Esophagus squamous epithelium (tissue), 5 donors: ENCODE measurements around the gene HEBP2. TPM values are rescaled to one million over a fixed set of nuclear protein-coding genes. Genes with fewer than 3 reads are reported as not detected.
"Not testable (repeated sequence)": the region's sequence is repeated elsewhere in the genome, so short reads cannot be mapped to it uniquely, and the experiment has no call there.

ENCODE experiments used
- DNase-seq: peaks from one replicate; lab custom pipeline; 2025; lab: John Stamatoyannopoulos, UW
- H3K27ac ChIP-seq, 4 donors: fragments of 200-600 bp; sonication (generic); one replicate each; pipeline ENCODE4 v1.5.1; 2016 to 2019; ENCODE audit warnings: mild to moderate bottlenecking in 1 of 4
- H3K27me3 ChIP-seq, 4 donors: fragments of 200-600 bp; sonication (generic); 1 replicate in 3 of 4; 2 replicates in 1 of 4; pipeline versions ENCODE4 v1.5.1 to v1.6.0; 2017 to 2021; ENCODE audit warnings: antibody characterized with exemption in 1 of 4
- H3K36me3 ChIP-seq, 3 donors: fragments of 200-600 bp; sonication (generic); one replicate each; pipeline ENCODE4 v1.5.1; 2016 to 2019
- H3K4me1 ChIP-seq, 3 donors: fragments of 200-600 bp; sonication (generic); one replicate each; pipeline ENCODE4 v1.5.1; 2017 to 2019
- H3K4me3 ChIP-seq, 4 donors: fragments of 200-600 bp; sonication (generic); 1 replicate in 3 of 4; 2 replicates in 1 of 4; pipeline ENCODE4 v1.5.1; 2016 to 2019; ENCODE audit warnings: mild to moderate bottlenecking in 2 of 4, moderate library complexity in 1 of 4
- H3K9me3 ChIP-seq, 3 donors: fragments of 200-600 bp; sonication (generic); one replicate each; pipeline ENCODE4 v1.5.1; 2016 to 2019
- POLR2A ChIP-seq, 4 donors: fragments of 450-650 bp; IDR thresholded peaks; one replicate each; pipeline ENCODE4 v1.6.1; 2017; ENCODE audit warnings: antibody characterized with exemption in 4 of 4, mild to moderate bottlenecking in 4 of 4, moderate library complexity in 3 of 4
- WGBS, 2 donors: methylation state at CpG; one replicate each; pipeline ENCODE4 v1.1.5; 2018; 5-methylcytosine and 5-hydroxymethylcytosine counted together
- intact Hi-C: fragments of 100-400 bp; cut with DNase I; formaldehyde crosslinking; loops from one replicate; pipeline ENCODE4 v1.15.0; 2022
- total RNA-seq, 4 donors: library from RNA; depleted of rRNA; stranded (reverse); fragments of >200 nt; gene quantifications; one replicate each; pipeline ENCODE4 v1.1.0, GENCODE V29; 2016
- TF ChIP-seq, protein P1 (sequence below), 6 experiments: fragments of 450-650 bp in 4 of 6; fragments of 200-600 bp in 2 of 6; sonication (generic) in 2 of 6; IDR thresholded peaks; one replicate each; pipeline ENCODE4 v1.5.1; 2016 to 2019; ENCODE audit warnings: antibody characterized with exemption in 6 of 6, mild to moderate bottlenecking in 4 of 6, moderate library complexity in 4 of 6
- donor health status: DM: yes; HTN: yes; CAD: no.

The HEBP2 gene
- total RNA-seq, 4 donors from 2014 or later, result 62.1 to 193 (median 90.8) TPM

DNA sequence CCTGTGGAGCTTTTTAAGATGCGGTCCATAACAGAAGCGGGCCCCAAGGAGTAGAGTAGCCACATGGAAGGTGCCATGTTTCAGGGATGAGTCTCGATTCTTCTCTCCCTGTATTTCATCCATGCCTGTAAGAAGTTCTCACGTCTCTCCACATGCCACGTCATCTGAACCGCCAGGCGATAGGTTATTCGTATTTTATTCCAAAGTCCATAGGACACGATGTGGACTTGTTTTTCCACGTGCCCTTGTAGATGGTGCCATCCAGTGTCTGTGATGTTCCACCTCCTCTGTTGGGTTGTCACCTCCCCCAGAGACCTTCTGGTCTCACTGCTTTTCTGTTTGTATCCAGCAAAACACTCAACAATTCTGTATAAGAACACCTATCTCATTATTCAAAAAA lies 17.6 kb downstream of the HEBP2 start:
- WGBS, 2 donors, result 82 to 95% methylated on average over 10 of the region's 10 CpGs

DNA sequence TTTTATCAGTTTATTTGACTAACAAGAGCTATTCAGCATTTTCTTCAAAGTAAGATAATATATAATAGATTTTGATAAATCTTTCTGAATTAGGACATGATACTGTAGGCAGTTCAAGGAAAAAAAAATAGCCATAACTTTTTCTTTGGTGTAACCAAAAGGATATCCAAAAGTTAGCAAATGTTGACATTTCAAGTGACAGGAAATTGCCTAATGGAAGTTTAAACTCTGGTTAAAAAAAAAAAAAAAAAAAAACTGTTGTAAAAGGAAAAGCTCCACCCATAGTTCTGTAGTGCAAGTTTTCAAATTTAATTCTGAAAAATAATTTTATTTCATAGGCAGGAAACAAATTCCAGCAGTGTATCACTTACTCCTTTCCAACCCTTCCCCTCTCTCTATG lies 18.8 kb downstream of the HEBP2 start:
- Histone ChIP-seq H3K27ac (no peak overlapping the region), H3K27me3 (no peaks in the 10 kb centered on the region), H3K4me1 (peaks cover 0 to 3% (median 0%) of the 10 kb centered on the region in 3 donors), H3K9me3 (no peaks in the 10 kb centered on the region), H3K36me3 (peaks cover 0 to 69% (median 0%) of the 10 kb centered on the region in 3 donors), H3K4me3 (no peak overlapping the region)
- intact Hi-C loops, result no loop called here
- DNase-seq, result no peak
- TF ChIP-seq, protein P1, sequence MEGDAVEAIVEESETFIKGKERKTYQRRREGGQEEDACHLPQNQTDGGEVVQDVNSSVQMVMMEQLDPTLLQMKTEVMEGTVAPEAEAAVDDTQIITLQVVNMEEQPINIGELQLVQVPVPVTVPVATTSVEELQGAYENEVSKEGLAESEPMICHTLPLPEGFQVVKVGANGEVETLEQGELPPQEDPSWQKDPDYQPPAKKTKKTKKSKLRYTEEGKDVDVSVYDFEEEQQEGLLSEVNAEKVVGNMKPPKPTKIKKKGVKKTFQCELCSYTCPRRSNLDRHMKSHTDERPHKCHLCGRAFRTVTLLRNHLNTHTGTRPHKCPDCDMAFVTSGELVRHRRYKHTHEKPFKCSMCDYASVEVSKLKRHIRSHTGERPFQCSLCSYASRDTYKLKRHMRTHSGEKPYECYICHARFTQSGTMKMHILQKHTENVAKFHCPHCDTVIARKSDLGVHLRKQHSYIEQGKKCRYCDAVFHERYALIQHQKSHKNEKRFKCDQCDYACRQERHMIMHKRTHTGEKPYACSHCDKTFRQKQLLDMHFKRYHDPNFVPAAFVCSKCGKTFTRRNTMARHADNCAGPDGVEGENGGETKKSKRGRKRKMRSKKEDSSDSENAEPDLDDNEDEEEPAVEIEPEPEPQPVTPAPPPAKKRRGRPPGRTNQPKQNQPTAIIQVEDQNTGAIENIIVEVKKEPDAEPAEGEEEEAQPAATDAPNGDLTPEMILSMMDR (IDR thresholded peaks at IDR 0.05), result no peak
- TF ChIP-seq POLR2A (IDR thresholded peaks at IDR 0.05), result no peak

More for the DNA sequence above, 17.6 kb downstream of the HEBP2 start:
- H3K4me1 ChIP-seq, result peaks cover 0 to 3% (median 0%) of the 10 kb centered on the region in 3 donors
- H3K27ac ChIP-seq, result no peak overlapping the region
- no peaks in the 10 kb centered on the region for H3K27me3 ChIP-seq
- intact Hi-C loops, result no loop called here
- H3K36me3 ChIP-seq, result peaks cover 0 to 74% (median 0%) of the 10 kb centered on the region in 3 donors
- no peak overlapping the region for H3K4me3 ChIP-seq
- H3K9me3 ChIP-seq, result no peaks in the 10 kb centered on the region
- TF ChIP-seq POLR2A (IDR thresholded peaks at IDR 0.05), result no peak
- TF ChIP-seq, protein P1 (IDR thresholded peaks at IDR 0.05), result no peak
- DNase-seq, result no peak

DNA sequence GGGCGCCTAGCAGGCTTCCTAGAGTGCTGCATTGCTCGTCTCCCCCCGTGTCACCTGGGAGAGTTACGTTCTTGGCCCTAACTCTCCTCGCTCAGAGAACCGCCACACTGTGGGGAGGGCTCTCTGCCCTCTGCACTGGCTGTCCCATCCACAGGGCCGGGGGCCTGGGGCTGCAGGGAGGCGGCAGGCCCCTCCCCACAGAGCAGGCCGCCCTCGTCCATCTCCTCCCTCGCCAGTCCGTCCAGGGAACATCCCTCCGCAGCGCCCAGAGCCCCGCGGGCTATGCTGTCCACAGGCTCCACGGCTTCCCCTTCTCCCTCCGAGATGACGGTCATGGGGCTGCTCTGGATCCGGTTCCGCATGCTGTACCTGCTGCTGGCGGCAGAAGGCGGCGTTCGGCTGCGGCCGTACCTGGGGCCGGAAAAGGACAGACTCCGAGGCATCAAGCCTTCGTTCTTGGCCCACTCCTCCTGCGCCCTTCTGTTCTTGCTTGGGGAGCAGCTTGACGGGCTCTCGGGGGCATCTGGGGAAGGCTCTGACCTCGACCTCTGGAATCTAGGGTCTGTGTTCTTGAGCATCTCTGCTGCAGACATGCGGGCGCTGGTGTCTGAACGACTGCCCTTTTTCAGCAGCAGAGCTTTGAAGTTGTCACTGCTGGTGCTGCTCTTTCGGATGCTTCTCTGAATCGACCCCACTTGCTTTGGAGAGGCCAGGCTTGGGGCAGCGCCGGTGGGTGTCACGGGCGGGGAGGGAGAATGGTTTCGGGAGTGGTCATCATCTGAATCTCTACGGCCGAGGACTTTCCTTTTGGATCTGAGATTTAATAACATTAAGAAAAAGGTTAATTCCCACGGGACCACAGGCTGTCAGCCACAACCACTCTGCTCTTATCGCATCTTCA lies 20.2 kb downstream of the HEBP2 start:
- Histone ChIP-seq H3K4me1 (peaks cover 0 to 6% (median 0%) of the 10 kb centered on the region in 3 donors), H3K36me3 (peaks cover 0 to 68% (median 0%) of the 10 kb centered on the region in 3 donors), H3K27me3 (no peaks in the 10 kb centered on the region), H3K4me3 (no peak overlapping the region), H3K9me3 (no peaks in the 10 kb centered on the region), H3K27ac (no peak overlapping the region)
- TF ChIP-seq, protein P1 (IDR thresholded peaks at IDR 0.05), result no peak
- TF ChIP-seq POLR2A (IDR thresholded peaks at IDR 0.05), result no peak
- intact Hi-C loops, result no loop called here
- WGBS, 2 donors, result 86 to 94% methylated on average over 20 to 23 of the region's 48 CpGs
- no peak for DNase-seq

DNA sequence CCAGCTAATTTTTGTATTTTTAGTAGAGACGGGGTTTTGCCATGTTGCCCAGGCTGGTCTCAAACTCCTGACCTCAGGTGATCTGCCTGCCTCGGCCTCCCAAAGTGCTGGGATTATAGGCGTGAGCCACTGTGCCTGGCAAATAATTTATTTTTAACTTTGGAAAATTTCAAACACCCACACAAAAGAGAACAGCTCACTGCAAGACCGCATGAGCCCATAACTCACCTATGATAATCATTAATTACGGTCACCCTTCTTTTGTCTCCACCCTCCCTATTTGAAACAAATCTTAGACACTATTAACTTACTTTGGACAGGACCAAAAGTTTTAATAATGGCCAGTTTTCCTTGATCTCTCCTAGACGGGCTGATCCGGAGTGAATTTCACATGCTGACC lies 21.2 kb downstream of the HEBP2 start:
- WGBS, 2 donors, result 82 to 86% methylated on average over 6 to 7 of the region's 7 CpGs
- intact Hi-C loops, result not testable (repeated sequence)

DNA sequence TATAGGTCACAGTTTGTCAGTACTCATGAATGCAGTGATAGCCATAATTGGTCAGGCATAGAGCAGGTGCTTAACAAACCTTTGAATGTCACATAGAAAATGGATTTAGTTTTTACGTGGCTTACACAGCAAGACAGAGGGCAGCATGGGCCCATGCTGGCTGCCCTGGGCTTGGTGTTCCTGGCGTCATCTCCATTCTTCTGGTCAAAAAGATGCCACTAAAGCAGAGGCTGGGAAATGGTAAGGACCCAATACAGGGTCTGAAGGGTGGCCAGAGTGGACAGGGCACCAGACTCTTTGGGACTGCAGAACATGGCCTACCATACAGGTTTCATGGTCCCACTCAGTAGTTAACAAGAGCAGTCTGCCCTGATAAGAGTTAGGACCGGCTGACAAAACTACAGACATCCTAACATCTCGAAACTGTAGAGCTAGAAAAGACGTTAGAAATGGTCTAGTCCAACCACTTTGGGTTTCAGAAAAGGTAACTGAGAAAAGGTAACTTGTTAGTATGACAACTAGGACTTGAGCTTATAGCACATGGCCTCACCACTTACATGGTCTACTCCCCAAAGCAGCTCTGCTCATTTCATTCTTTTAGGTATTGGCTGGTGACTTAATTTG lies 22.6 kb downstream of the HEBP2 start:
- no peaks in the 10 kb centered on the region for H3K9me3 ChIP-seq
- intact Hi-C loops, result no loop called here
- H3K27me3 ChIP-seq, result no peaks in the 10 kb centered on the region
- peaks cover 0 to 80% (median 0%) of the 10 kb centered on the region in 3 donors for H3K36me3 ChIP-seq
- H3K27ac ChIP-seq, result no peak overlapping the region
- DNase-seq, result no peak
- TF ChIP-seq POLR2A (IDR thresholded peaks at IDR 0.05), result no peak
- TF ChIP-seq, protein P1 (IDR thresholded peaks at IDR 0.05), result no peak
- H3K4me3 ChIP-seq, result no peak overlapping the region
- peaks cover 0 to 7% (median 0%) of the 10 kb centered on the region in 3 donors for H3K4me1 ChIP-seq
- WGBS, 2 donors, result 83 to 84% methylated on average over 5 of the region's 5 CpGs

More for the DNA sequence above, 21.2 kb downstream of the HEBP2 start:
- H3K27me3 ChIP-seq, H3K4me1 ChIP-seq, H3K9me3 ChIP-seq, H3K27ac ChIP-seq, DNase-seq, H3K4me3 ChIP-seq: not testable (repeated sequence)
- peaks cover 0 to 78% (median 0%) of the 10 kb centered on the region in 3 donors for H3K36me3 ChIP-seq
